HepG2 (cell line): Measurements from ENCODE around the gene SLC2A6. TPM values are rescaled to one million over a fixed set of nuclear protein-coding genes. Genes with fewer than 3 reads are reported as not detected.

Source experiments
- CBX1 ChIP-seq: IDR thresholded peaks from one replicate; pipeline ENCODE4 v1.6.1; 2016; ENCODE audit warnings: antibody characterized with exemption, low read depth
- CREB1 ChIP-seq, 2 experiments: fragments of 450-650 bp in 1 of 2; IDR thresholded peaks; 2 replicates each; pipeline ENCODE4 v1.6.1; 2016 to 2017; ENCODE audit warnings: control low read depth in 1 of 2, mild to moderate bottlenecking in 1 of 2, missing compliant biosample characterization in 1 of 2, missing genetic modification characterization in 1 of 2
- EHMT2 ChIP-seq: fragments of 200-600 bp; sonication (generic); IDR thresholded peaks from 2 replicates; pipeline ENCODE4 v1.7.0; 2017; ENCODE audit warnings: antibody characterized with exemption, low read depth, low read length, borderline replicate concordance
- GATAD2A ChIP-seq: IDR thresholded peaks from 2 replicates; pipeline ENCODE4 v1.6.1; 2016
- KAT8 ChIP-seq: IDR thresholded peaks from 2 replicates; pipeline ENCODE4 v1.6.1; 2016; ENCODE audit warnings: missing genetic modification reagents, missing compliant biosample characterization
- MAF1 ChIP-seq: sonication (generic); formaldehyde crosslinking; IDR thresholded peaks from 2 replicates; pipeline ENCODE4 v1.5.0; 2020; ENCODE audit warnings: missing genetic modification reagents, borderline replicate concordance
- POGK ChIP-seq: sonication (generic); formaldehyde crosslinking; conservative IDR thresholded peaks from 2 replicates; pipeline ENCODE4 v1.8.0; 2022; ENCODE audit warnings: mild to moderate bottlenecking, moderate library complexity, missing genetic modification reagents
- RFXANK ChIP-seq: IDR thresholded peaks from 2 replicates; pipeline ENCODE4 v1.6.1; 2016
- SP2 ChIP-seq: sonication (generic); formaldehyde crosslinking; IDR thresholded peaks from 2 replicates; pipeline ENCODE4 v1.5.1; 2020; ENCODE audit warnings: mild to moderate bottlenecking, missing genetic modification reagents
- TOE1 ChIP-seq: sonication (generic); formaldehyde crosslinking; IDR thresholded peaks from 2 replicates; pipeline ENCODE4 v1.4.0; 2020; ENCODE audit warnings: mild to moderate bottlenecking, missing genetic modification reagents
- ZNF263 ChIP-seq: sonication (generic); formaldehyde crosslinking; IDR thresholded peaks from 2 replicates; pipeline ENCODE4 v1.4.0; 2020; ENCODE audit warnings: missing genetic modification reagents
- ZNF317 ChIP-seq: sonication (generic); formaldehyde crosslinking; IDR thresholded peaks from 2 replicates; pipeline ENCODE4 v1.5.0; 2020; ENCODE audit warnings: mild to moderate bottlenecking, missing genetic modification reagents
- ZNF460 ChIP-seq: sonication (generic); formaldehyde crosslinking; IDR thresholded peaks from 2 replicates; pipeline ENCODE4 v1.5.1; 2020; ENCODE audit warnings: missing genetic modification reagents, mild to moderate bottlenecking, borderline replicate concordance
- polyA plus RNA-seq, 8 experiments: library from polyadenylated mRNA; depleted of rRNA in 3 of 8; stranded (reverse) in 7 of 8; unstranded in 1 of 8; fragments of >200 nt; fragmentation: Illumina TruSeq in 4 of 8; extraction: Trizol in 4 of 8; gene quantifications; 2 replicates each; pipeline versions ENCODE4 v1.2.1 to v1.2.3, GENCODE V29; 2011 to 2016; ENCODE audit warnings: low read depth in 4 of 8, missing spikeins in 1 of 8, mixed read lengths in 1 of 8; ENCODE audit not compliant: insufficient read depth in 1 of 8
- total RNA-seq, 5 experiments: library from RNA; depleted of rRNA; stranded (reverse); fragments of >200 nt; fragmentation: Illumina TruSeq; extraction: Trizol; gene quantifications; 2 replicates each; pipeline ENCODE4 v1.2.3, GENCODE V29; 2016; ENCODE audit warnings: low read depth in 1 of 5
- TF ChIP-seq, protein P1 (sequence below): sonication (generic); formaldehyde crosslinking; IDR thresholded peaks from one replicate; pipeline ENCODE4 v1.5.1; 2020; ENCODE audit warnings: mild to moderate bottlenecking, missing genetic modification reagents; ENCODE audit errors: not compliant biosample characterization
- TF ChIP-seq, protein P2 (sequence below): sonication (generic); formaldehyde crosslinking; IDR thresholded peaks from 2 replicates; pipeline ENCODE4 v1.4.0; 2020; ENCODE audit warnings: mild to moderate bottlenecking, missing genetic modification reagents
- TF ChIP-seq, protein P3 (sequence below): sonication (generic); formaldehyde crosslinking; IDR thresholded peaks from 2 replicates; pipeline ENCODE4 v1.5.1; 2020; ENCODE audit warnings: missing genetic modification reagents, mild to moderate bottlenecking, borderline replicate concordance

The SLC2A6 gene
- total and polyA plus RNA-seq, 2 of the 13 experiments (the other 11 are each of a cell fraction or from before 2014, with no cell fraction given), result 4.1 to 15.0 TPM

- TF ChIP-seq, protein P1, sequence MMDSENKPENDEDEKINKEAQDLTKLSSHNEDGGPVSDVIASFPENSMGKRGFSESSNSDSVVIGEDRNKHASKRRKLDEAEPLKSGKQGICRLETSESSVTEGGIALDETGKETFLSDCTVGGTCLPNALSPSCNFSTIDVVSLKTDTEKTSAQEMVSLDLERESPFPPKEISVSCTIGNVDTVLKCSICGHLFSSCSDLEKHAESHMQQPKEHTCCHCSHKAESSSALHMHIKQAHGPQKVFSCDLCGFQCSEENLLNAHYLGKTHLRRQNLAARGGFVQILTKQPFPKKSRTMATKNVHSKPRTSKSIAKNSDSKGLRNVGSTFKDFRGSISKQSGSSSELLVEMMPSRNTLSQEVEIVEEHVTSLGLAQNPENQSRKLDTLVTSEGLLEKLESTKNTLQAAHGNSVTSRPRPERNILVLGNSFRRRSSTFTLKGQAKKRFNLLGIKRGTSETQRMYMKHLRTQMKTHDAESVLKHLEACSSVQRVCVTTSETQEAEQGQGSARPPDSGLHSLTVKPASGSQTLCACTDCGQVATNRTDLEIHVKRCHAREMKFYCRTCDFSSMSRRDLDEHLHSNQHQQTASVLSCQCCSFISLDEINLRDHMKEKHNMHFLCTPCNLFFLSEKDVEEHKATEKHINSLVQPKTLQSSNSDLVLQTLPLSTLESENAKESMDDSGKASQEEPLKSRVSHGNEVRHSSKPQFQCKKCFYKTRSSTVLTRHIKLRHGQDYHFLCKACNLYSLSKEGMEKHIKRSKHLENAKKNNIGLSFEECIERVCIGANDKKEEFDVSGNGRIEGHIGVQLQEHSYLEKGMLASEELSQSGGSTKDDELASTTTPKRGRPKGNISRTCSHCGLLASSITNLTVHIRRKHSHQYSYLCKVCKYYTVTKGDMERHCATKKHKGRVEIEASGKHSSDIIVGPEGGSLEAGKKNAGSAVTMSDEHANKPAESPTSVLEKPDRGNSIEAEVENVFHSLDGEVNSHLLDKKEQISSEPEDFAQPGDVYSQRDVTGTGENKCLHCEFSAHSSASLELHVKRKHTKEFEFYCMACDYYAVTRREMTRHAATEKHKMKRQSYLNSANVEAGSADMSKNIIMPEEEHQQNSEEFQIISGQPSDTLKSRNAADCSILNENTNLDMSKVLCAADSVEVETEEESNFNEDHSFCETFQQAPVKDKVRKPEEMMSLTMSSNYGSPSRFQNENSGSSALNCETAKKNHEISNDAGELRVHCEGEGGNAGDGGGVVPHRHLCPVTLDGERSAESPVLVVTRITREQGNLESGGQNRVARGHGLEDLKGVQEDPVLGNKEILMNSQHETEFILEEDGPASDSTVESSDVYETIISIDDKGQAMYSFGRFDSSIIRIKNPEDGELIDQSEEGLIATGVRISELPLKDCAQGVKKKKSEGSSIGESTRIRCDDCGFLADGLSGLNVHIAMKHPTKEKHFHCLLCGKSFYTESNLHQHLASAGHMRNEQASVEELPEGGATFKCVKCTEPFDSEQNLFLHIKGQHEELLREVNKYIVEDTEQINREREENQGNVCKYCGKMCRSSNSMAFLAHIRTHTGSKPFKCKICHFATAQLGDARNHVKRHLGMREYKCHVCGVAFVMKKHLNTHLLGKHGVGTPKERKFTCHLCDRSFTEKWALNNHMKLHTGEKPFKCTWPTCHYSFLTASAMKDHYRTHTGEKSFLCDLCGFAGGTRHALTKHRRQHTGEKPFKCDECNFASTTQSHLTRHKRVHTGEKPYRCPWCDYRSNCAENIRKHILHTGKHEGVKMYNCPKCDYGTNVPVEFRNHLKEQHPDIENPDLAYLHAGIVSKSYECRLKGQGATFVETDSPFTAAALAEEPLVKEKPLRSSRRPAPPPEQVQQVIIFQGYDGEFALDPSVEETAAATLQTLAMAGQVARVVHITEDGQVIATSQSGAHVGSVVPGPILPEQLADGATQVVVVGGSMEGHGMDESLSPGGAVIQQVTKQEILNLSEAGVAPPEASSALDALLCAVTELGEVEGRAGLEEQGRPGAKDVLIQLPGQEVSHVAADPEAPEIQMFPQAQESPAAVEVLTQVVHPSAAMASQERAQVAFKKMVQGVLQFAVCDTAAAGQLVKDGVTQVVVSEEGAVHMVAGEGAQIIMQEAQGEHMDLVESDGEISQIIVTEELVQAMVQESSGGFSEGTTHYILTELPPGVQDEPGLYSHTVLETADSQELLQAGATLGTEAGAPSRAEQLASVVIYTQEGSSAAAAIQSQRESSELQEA, result peak; percentile 45
- TF ChIP-seq KAT8 (CRISPR knock-in tag), result peak; percentile 41; the same call in 1 of the 2 replicates
- peak; percentile 21; the same call in 1 of the 2 replicates for TF ChIP-seq GATAD2A (CRISPR knock-in tag)
- peak; percentile 68 for TF ChIP-seq SP2 (CRISPR knock-in tag)
- TF ChIP-seq ZNF263 (CRISPR knock-in tag), result no peak
- no peak for TF ChIP-seq TOE1 (CRISPR knock-in tag)
- no peak for TF ChIP-seq CBX1
- TF ChIP-seq CREB1 (IDR thresholded peaks at IDR 0.05), result no peak
- TF ChIP-seq CREB1 (CRISPR knock-in tag; IDR thresholded peaks at IDR 0.05), result no peak
- no peak for TF ChIP-seq RFXANK (CRISPR knock-in tag)
- TF ChIP-seq ZNF460 (CRISPR knock-in tag), result no peak
- no peak for TF ChIP-seq EHMT2
- no peak; the same call in 1 of the 2 replicates for TF ChIP-seq POGK (CRISPR knock-in tag)
- TF ChIP-seq ZNF317, result peak; percentile 51; the same call in 1 of the 2 replicates
- no peak for TF ChIP-seq MAF1 (CRISPR knock-in tag)
- TF ChIP-seq, protein P2, sequence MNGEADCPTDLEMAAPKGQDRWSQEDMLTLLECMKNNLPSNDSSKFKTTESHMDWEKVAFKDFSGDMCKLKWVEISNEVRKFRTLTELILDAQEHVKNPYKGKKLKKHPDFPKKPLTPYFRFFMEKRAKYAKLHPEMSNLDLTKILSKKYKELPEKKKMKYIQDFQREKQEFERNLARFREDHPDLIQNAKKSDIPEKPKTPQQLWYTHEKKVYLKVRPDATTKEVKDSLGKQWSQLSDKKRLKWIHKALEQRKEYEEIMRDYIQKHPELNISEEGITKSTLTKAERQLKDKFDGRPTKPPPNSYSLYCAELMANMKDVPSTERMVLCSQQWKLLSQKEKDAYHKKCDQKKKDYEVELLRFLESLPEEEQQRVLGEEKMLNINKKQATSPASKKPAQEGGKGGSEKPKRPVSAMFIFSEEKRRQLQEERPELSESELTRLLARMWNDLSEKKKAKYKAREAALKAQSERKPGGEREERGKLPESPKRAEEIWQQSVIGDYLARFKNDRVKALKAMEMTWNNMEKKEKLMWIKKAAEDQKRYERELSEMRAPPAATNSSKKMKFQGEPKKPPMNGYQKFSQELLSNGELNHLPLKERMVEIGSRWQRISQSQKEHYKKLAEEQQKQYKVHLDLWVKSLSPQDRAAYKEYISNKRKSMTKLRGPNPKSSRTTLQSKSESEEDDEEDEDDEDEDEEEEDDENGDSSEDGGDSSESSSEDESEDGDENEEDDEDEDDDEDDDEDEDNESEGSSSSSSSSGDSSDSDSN (CRISPR knock-in tag), result peak; percentile 52
- TF ChIP-seq, protein P3, sequence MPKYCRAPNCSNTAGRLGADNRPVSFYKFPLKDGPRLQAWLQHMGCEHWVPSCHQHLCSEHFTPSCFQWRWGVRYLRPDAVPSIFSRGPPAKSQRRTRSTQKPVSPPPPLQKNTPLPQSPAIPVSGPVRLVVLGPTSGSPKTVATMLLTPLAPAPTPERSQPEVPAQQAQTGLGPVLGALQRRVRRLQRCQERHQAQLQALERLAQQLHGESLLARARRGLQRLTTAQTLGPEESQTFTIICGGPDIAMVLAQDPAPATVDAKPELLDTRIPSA (CRISPR knock-in tag), result no peak
These were observed at the start of gene SLC2A6 (continued) for GRCh38 chr9:133478851-133479711.
